ENCODE measurements around the gene RARB. TPM values are rescaled to one million over a fixed set of nuclear protein-coding genes. Genes with fewer than 3 reads are reported as not detected.

The RARB gene
- total and polyA plus RNA-seq, 2 donors (not counting 3 experiments of a cell fraction or from before 2014, with no cell fraction given): 15.3 to 23.4 TPM

- no peaks in the 10 kb centered on the region for H3K9me1 ChIP-seq (replicated peaks; ENCODE audit: control insufficient read depth, extremely low read depth, insufficient read depth, low read length)
- H4K20me1 ChIP-seq (replicated peaks; ENCODE audit: control insufficient read depth, extremely low read depth, insufficient read depth, low read length): no peaks in the 10 kb centered on the region
- intact Hi-C loops (cut with micrococcal nuclease) (no loop called here), dilution Hi-C loops (cut with MboI; ENCODE audit: extremely low pct_ligation_motif_present, low sequenced_read_pairs) (no loop called here)
- ChIA-PET CTCF (interaction anchor here (1.0 to 1.8 kb wide), 2 partner anchors 30 to 64 kb away, joined by 4 to 5 read pairs; no protein-coding TSS in a partner anchor), POLR2A (no interaction called here)
- no peak for TF ChIP-seq POLR2AphosphoS5 (IDR thresholded peaks at IDR 0.05; ENCODE audit: insufficient read depth, low read depth, low read length)
- no peak for TF ChIP-seq MYC (IDR thresholded peaks at IDR 0.05; ENCODE audit: low read depth, low read length)
- TF ChIP-seq, protein P1, sequence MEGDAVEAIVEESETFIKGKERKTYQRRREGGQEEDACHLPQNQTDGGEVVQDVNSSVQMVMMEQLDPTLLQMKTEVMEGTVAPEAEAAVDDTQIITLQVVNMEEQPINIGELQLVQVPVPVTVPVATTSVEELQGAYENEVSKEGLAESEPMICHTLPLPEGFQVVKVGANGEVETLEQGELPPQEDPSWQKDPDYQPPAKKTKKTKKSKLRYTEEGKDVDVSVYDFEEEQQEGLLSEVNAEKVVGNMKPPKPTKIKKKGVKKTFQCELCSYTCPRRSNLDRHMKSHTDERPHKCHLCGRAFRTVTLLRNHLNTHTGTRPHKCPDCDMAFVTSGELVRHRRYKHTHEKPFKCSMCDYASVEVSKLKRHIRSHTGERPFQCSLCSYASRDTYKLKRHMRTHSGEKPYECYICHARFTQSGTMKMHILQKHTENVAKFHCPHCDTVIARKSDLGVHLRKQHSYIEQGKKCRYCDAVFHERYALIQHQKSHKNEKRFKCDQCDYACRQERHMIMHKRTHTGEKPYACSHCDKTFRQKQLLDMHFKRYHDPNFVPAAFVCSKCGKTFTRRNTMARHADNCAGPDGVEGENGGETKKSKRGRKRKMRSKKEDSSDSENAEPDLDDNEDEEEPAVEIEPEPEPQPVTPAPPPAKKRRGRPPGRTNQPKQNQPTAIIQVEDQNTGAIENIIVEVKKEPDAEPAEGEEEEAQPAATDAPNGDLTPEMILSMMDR (IDR thresholded peaks at IDR 0.05; ENCODE audit: extremely low read depth in 1 of 2, insufficient read depth in 1 of 2, low read depth in 1 of 2, low read length in 2 of 2): no peak
- no peak for TF ChIP-seq FOS (IDR thresholded peaks at IDR 0.05; ENCODE audit: borderline replicate concordance, insufficient read depth, low read length)
- no peak for TF ChIP-seq EZH2 (IDR thresholded peaks at IDR 0.05; ENCODE audit: borderline replicate concordance, low read depth, low read length, severe bottlenecking)
- no peak for TF ChIP-seq POLR2A (IDR thresholded peaks at IDR 0.05; ENCODE audit: low read depth, low read length)
- TF ChIP-seq JUN (IDR thresholded peaks at IDR 0.05; ENCODE audit: borderline replicate concordance, insufficient read depth, insufficient read length, low read depth): no peak
- no peak for TF ChIP-seq MAX (IDR thresholded peaks at IDR 0.05; ENCODE audit: insufficient read depth, insufficient read length)
- no peak for TF ChIP-seq GATA2 (IDR thresholded peaks at IDR 0.05; ENCODE audit: insufficient read depth, insufficient read length, low read depth, low read length)
- BruUV-seq (replicated peaks): no TSS peak
- no peaks in the 10 kb centered on the region for H3K79me2 ChIP-seq (ENCODE audit: control insufficient read depth, insufficient read depth, low read length)
- no peak overlapping the region for H3K27ac ChIP-seq (ENCODE audit: insufficient read depth, low read depth, low read length)
- no peaks in the 10 kb centered on the region for H3K36me3 ChIP-seq (ENCODE audit: control insufficient read depth in 2 of 2, extremely low read depth in 1 of 2, insufficient read depth in 2 of 2, low read length in 2 of 2)
- no peak overlapping the region for H2AFZ ChIP-seq (ENCODE audit: low read depth, low read length)
- H3K9me3 ChIP-seq (replicated peaks; ENCODE audit: control insufficient read depth, insufficient read depth, low read length): no peaks in the 10 kb centered on the region
- no peaks in the 10 kb centered on the region for H3K4me1 ChIP-seq (ENCODE audit: control insufficient read depth, extremely low read depth, insufficient read depth, low read length)
- no peak overlapping the region for H3K4me2 ChIP-seq (ENCODE audit: insufficient read depth, low read length)
- FAIRE-seq (no peak), DNase-seq (ENCODE audit: low read depth, low spot score) (no peak)
- H3K27me3 ChIP-seq (ENCODE audit: control insufficient read depth in 2 of 2, insufficient read depth in 2 of 2, low read length in 2 of 2): no peaks in the 10 kb centered on the region
- no peak overlapping the region for H3K4me3 ChIP-seq (replicated peaks in 1 of 3; ENCODE audit: insufficient read depth in 1 of 3, low read depth in 1 of 3, low read length in 3 of 3)
- no peak overlapping the region for H3K9ac ChIP-seq (replicated peaks; ENCODE audit: extremely low read depth, insufficient read depth, low read length)
Measured at GRCh38 chr3:25564075-25564474, 136.0 kb downstream of the RARB start.
